ENCODE results near the gene COQ3.

COQ3 gene, protein sequence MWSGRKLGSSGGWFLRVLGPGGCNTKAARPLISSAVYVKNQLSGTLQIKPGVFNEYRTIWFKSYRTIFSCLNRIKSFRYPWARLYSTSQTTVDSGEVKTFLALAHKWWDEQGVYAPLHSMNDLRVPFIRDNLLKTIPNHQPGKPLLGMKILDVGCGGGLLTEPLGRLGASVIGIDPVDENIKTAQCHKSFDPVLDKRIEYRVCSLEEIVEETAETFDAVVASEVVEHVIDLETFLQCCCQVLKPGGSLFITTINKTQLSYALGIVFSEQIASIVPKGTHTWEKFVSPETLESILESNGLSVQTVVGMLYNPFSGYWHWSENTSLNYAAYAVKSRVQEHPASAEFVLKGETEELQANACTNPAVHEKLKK

DNA sequence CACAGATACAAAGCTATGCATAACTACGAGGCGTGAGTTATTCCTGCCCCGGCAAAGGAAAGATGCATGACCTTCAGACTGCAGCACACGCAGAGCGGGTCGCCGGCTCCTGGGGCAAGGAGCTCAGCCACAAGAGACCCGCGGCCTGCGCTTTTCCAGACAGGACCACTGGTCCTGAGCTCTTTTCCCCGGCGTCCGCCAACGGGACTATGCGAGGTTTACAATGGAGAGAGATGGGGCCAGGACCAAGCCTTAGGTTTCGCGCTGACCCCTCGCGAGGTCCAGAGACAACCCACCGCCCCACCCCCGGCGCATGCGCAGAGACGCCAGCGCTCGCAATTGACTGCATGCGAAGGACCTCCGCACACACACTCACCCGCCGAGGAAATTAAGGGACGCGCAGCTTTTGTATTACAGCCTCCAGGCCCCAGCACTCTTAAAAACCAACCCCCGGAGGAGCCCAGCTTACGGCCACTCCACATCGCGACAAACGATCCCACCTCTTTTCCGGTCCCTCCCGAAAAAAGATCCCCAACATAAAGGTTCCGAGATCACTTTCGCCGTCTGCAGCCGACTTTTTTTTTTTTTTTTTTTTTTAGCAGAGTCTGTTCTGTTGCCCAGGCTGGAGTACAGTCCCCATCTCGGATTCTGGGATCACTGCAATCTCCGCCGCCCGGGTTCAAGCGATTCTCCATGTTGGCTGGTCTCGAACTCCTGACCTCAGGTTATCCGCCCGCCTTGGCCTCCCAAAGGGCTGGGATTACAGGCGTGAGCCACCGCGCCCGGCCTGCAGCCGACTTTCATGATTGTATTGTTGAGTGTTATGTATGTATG is at the start of gene COQ3:
Gene COQ3, minus strand, starts transcription at position 498 of the 834 bp plus-strand sequence. Its CDS starts 16 bp downstream, at position 482.
- H3K27ac ChIP-seq (ENCODE audit: low read depth, low read length), result peak within 1 kb of the TSS; percentile 87
- H3K27me3 ChIP-seq (ENCODE audit: control insufficient read depth in 1 of 2, insufficient read depth in 2 of 2, low read length in 2 of 2), result no peaks in the 10 kb centered on the region
- H3K4me3 ChIP-seq (ENCODE audit: low read depth in 1 of 2, low read length in 2 of 2), result peak within 1 kb of the TSS; percentile 80 to 88
- H3K36me3 ChIP-seq (ENCODE audit: insufficient read depth, low read length), result peaks cover 7% of the 10 kb centered on the region
- no peaks in the 10 kb centered on the region for H3K9me3 ChIP-seq (ENCODE audit: low read length)
- peak within 1 kb of the TSS; percentile 60 for H3K9ac ChIP-seq (ENCODE audit: low read length)
- H3K4me1 ChIP-seq (ENCODE audit: insufficient read depth, low read length), result peaks cover 5% of the 10 kb centered on the region

DNA sequence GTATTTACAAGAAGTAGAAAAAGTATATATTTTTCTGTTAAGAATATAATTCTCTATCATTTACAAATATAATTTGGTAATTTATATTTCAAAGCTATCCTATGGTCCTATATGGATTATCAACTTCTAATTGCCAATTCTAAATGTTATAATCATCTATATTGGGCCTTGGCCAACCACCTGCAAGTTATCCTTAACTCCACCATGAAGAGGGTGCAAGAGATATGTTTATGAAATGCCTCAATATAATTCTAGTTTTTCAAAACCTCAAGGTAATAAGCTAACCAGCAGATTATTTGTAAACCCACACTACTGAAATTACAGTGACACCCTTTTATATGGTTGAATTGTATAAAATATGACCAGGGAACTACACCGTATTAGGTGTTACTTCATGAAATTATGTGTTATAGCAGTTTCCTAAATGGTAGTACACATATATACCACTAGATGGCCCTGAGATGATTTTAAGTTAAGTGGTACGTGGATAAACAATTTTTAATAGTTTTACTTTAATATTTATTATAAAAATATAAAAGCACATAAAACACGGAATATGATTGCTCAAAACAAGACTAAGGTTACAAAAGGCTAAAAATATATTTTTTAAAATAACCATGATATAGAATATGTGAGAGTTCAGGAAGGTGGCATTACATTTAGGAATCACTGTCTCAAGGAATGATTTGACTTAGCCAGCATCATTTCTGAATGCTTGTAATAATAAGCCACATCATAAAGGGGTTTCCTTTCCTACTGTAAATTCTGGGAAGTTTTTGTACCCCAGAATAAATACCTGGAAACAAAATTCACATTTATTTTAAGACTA is 40.9 kb upstream of the COQ3 start:
- Histone ChIP-seq H3K9ac (ENCODE audit: low read length) (no peak overlapping the region), H3K27ac (ENCODE audit: low read depth, low read length) (no peak overlapping the region), H3K27me3 (ENCODE audit: control insufficient read depth in 1 of 2, insufficient read depth in 2 of 2, low read length in 2 of 2) (no peaks in the 10 kb centered on the region), H3K9me3 (ENCODE audit: low read length) (no peaks in the 10 kb centered on the region), H3K36me3 (ENCODE audit: insufficient read depth, low read length) (peaks cover 6% of the 10 kb centered on the region), H3K4me1 (ENCODE audit: insufficient read depth, low read length) (no peaks in the 10 kb centered on the region), H3K4me3 (ENCODE audit: low read depth in 1 of 2, low read length in 2 of 2) (no peak overlapping the region)

DNA sequence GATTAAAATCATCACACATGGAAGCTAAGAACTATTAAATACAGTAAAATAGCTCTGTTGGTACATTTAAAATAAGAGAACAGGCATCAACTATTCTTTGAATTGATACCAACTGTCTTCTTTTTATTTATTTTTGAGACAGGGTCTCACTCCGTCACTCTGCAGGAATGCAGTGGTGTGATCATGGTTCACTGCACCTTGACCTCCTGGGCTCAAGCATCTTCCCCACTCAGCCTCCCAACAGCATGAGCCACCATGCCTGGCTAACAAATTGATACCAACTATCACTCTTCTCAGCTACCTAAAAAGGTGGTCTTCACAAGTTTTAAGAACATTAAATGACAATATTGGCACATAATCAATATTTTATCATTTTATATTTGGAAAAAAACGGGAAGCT is 38.9 kb upstream of the COQ3 start:
- no peaks in the 10 kb centered on the region for H3K27me3 ChIP-seq (ENCODE audit: control insufficient read depth in 1 of 2, insufficient read depth in 2 of 2, low read length in 2 of 2)
- peaks cover 6% of the 10 kb centered on the region for H3K36me3 ChIP-seq (ENCODE audit: insufficient read depth, low read length)
- no peak overlapping the region for H3K4me3 ChIP-seq (ENCODE audit: low read depth in 1 of 2, low read length in 2 of 2)

DNA sequence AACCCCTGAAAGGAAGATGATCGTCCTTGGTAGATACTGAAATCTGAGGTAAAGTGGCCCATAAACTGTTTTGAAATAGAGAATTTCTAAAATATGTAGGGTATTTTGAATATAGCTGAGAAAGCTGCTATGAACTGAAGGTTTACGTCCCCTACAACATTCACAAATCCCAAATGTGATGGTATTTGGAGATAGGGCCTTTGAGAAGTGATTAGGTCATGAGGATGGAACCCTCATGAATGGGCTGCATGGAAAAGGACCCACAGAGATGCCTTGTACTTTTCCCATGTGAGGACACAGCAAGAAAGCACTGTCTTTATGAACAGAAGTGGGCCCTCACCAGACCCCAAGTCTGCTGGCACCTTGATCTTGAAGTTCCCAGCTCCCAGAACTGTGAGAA is 37.9 kb upstream of the COQ3 start:
- H3K27ac ChIP-seq (ENCODE audit: low read depth, low read length), result no peak overlapping the region
- H3K27me3 ChIP-seq (ENCODE audit: control insufficient read depth in 1 of 2, insufficient read depth in 2 of 2, low read length in 2 of 2), result no peaks in the 10 kb centered on the region
- H3K4me1 ChIP-seq (ENCODE audit: insufficient read depth, low read length), result peaks cover 11% of the 10 kb centered on the region
- peaks cover 6% of the 10 kb centered on the region for H3K36me3 ChIP-seq (ENCODE audit: insufficient read depth, low read length)
- H3K9ac ChIP-seq (ENCODE audit: low read length), result no peak overlapping the region
- H3K9me3 ChIP-seq (ENCODE audit: low read length), result no peaks in the 10 kb centered on the region
- no peak overlapping the region for H3K4me3 ChIP-seq (ENCODE audit: low read depth in 1 of 2, low read length in 2 of 2)

More for the DNA sequence above, 38.9 kb upstream of the COQ3 start:
- no peaks in the 10 kb centered on the region for H3K9me3 ChIP-seq (ENCODE audit: low read length)
- H3K4me1 ChIP-seq (ENCODE audit: insufficient read depth, low read length), result peaks cover 1% of the 10 kb centered on the region
- H3K27ac ChIP-seq (ENCODE audit: low read depth, low read length), result no peak overlapping the region
- no peak overlapping the region for H3K9ac ChIP-seq (ENCODE audit: low read length)

DNA sequence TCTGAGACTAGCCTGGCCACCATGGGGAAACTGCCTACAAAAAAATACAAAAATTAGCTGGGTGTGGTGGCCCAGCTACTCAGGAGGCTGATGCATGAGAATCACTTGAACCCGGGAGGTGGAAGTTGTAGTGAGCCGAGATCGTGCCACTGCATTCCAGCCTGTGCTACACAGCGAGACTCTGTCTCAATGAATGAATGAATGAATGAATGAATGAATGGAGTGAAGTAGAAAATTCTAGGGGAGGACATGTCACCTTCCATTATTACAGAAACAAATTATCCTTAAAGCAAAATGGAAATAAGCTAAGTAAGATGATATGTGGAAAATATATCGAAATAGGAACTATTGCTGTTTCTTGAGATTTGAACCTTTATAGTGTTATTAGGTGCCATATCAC is 34.0 kb upstream of the COQ3 start:
- Histone ChIP-seq H3K36me3 (ENCODE audit: insufficient read depth, low read length) (peaks cover 6% of the 10 kb centered on the region), H3K4me1 (ENCODE audit: insufficient read depth, low read length) (peaks cover 31% of the 10 kb centered on the region), H3K9me3 (ENCODE audit: low read length) (no peaks in the 10 kb centered on the region), H3K27me3 (ENCODE audit: control insufficient read depth in 1 of 2, insufficient read depth in 2 of 2, low read length in 2 of 2) (no peaks in the 10 kb centered on the region), H3K4me3 (ENCODE audit: low read depth in 1 of 2, low read length in 2 of 2) (no peak overlapping the region), H3K9ac (ENCODE audit: low read length) (no peak overlapping the region), H3K27ac (ENCODE audit: low read depth, low read length) (no peak overlapping the region)

DNA sequence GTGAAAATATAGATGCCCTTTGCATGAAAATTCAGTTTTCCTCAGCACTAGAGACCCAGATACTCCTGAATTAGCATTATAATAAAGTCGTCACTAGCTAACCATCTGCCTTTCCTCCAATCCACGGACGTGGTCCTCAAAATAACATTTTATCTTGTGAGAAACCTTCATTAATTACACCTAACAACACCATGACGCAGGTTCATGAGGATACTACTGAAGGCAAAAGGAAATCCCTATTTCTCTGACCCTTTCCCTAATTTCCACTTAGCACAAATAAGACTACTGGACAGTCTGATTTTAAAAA is 32.4 kb upstream of the COQ3 start:
- H3K9me3 ChIP-seq (ENCODE audit: low read length), result no peaks in the 10 kb centered on the region
- peak overlapping the region; percentile 99 for H3K9ac ChIP-seq (ENCODE audit: low read length)
- H3K27me3 ChIP-seq (ENCODE audit: control insufficient read depth in 1 of 2, insufficient read depth in 2 of 2, low read length in 2 of 2), result no peaks in the 10 kb centered on the region
- peak overlapping the region; percentile 51 to 91 for H3K4me3 ChIP-seq (ENCODE audit: low read depth in 1 of 2, low read length in 2 of 2)
- peaks cover 47% of the 10 kb centered on the region for H3K4me1 ChIP-seq (ENCODE audit: insufficient read depth, low read length)
- H3K36me3 ChIP-seq (ENCODE audit: insufficient read depth, low read length), result no peaks in the 10 kb centered on the region
- H3K27ac ChIP-seq (ENCODE audit: low read depth, low read length), result peak overlapping the region; percentile 97

DNA sequence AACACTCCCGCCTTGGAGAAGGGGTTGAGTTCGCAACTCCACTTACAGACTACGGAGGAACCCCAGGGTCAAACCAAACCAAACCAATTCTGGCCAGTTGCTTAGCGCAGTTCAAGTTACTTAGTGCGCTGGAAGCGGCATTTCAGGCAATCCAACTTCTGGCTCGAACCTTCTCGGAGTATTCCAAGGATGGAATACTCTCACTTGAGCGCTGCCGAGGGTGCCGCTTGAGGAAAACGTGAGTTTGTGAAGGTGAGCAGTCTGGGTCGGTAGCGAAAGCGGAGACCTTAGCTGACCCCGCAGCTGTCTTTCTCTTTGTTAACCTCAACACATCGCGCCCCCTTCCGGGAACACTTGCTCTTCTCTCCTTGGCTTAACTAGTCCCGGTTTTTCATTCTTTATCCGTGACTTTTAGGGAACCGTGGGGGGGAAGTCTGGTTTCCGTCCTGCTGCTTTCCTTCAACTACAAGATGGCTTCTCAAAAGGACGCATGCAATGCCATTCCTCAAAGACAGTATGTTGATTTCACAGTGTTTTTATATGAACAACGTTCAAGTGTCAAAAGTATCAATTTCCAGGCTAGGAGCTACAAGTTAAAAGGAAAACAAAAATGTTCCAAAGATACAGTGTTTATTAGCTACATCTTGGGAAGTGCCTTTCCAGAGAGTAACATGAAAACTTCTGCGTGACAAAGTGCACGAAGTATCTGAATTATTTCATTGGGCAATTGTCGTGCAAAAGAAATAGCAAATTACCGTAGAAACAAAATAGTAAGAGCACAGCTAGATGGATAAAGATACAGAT is 31.9 kb upstream of the COQ3 start:
- Histone ChIP-seq H3K9me3 (ENCODE audit: low read length) (no peaks in the 10 kb centered on the region), H3K27me3 (ENCODE audit: control insufficient read depth in 1 of 2, insufficient read depth in 2 of 2, low read length in 2 of 2) (no peaks in the 10 kb centered on the region), H3K36me3 (ENCODE audit: insufficient read depth, low read length) (no peaks in the 10 kb centered on the region), H3K4me1 (ENCODE audit: insufficient read depth, low read length) (peaks cover 51% of the 10 kb centered on the region), H3K27ac (ENCODE audit: low read depth, low read length) (peak overlapping the region; percentile 97), H3K4me3 (ENCODE audit: low read depth in 1 of 2, low read length in 2 of 2) (peak overlapping the region; percentile 51 to 91), H3K9ac (ENCODE audit: low read length) (peak overlapping the region; percentile 99)

DNA sequence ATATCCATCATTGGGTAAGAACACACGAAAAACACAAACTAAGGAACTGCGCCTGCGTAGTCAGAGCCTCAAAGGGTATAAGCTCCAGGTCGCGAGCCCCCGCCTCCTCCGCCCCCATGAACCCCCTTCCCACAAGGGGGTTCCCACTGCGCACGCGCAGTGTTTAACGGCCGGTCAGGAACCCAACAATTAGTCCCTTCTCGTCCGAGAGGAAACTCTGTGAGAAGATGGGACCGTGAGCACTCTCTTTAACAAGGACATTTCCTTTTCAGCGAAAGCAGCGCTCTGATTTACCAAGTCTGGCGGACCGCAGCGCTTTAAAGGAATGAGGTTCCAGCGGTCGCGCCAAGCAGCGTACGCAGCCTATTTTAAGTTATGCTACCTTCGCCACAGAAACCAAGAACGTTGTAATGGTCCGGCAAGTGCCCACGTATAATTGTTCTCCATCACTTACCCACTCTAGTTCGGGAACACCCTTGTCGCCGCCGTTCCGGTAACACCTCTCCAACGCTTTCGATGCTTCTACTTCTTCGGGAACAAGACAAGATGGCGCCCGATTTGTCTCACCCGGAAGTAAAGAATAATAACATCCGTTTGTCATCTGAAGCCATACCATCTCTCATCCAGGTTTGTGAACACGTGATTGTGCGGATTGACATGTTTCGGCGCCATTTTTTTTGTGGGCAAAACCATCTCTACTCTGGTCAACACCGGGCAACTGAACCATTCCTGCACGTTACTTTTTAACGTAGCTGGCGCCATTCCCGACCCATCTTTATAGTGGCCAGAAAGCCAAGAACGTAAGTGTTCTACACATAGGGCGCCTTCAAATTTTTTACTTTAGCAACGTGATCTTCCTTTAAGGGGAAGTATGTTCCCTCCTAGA is 31.0 kb upstream of the COQ3 start, which contains the start of gene PNISR:
Gene PNISR, minus strand, starts transcription at position 548 of the 886 bp plus-strand sequence. CDS start 10,649 bp downstream, outside the sequence.
- Histone ChIP-seq H3K27me3 (ENCODE audit: control insufficient read depth in 1 of 2, insufficient read depth in 2 of 2, low read length in 2 of 2) (no peaks in the 10 kb centered on the region), H3K27ac (ENCODE audit: low read depth, low read length) (peak within 1 kb of the TSS; percentile 97), H3K9ac (ENCODE audit: low read length) (peak within 1 kb of the TSS; percentile 99), H3K4me3 (ENCODE audit: low read depth in 1 of 2, low read length in 2 of 2) (peak within 1 kb of the TSS; percentile 85 to 91), H3K36me3 (ENCODE audit: insufficient read depth, low read length) (no peaks in the 10 kb centered on the region), H3K9me3 (ENCODE audit: low read length) (no peaks in the 10 kb centered on the region), H3K4me1 (ENCODE audit: insufficient read depth, low read length) (peaks cover 58% of the 10 kb centered on the region)

DNA sequence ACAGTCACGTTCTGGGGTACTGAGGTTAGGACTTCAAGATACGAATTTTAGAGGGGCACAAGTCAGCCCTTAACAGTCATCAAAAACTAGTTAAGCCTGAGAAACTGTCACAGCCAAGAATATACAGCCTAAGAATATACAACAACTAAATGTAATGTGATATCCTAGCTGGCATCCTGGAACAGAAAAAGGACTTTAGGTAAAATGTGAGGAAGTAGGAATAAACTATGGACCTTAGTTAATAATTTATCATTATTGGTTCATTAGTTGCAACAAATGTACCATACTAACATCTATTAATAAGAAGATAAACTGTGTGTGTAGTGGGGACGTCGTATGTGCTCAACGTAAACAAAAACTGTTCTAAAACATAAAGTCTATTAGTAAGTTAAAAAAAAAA is 30.0 kb upstream of the COQ3 start:
- Histone ChIP-seq H3K36me3 (ENCODE audit: insufficient read depth, low read length) (no peaks in the 10 kb centered on the region), H3K4me3 (ENCODE audit: low read depth in 1 of 2, low read length in 2 of 2) (peak overlapping the region; percentile 85 to 91), H3K27ac (ENCODE audit: low read depth, low read length) (peak overlapping the region; percentile 97)

DNA sequence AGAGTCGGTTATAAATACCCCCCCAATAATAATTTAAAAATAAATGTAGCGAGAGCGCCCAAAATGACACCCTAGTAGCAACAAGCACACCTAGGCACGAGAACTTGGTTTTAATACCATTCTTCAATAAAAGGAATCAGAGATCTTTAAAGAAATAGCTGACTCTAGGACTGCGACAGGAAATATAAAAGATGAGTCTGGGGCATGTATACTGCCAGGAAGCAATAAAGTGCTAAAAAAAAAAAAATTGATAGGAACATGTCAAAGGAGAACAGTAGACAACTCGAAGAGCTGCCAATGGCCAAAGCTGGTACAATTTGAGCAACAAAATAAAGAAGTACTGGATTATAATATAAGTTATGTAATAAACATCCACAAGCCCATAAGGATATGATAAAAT is 28.9 kb upstream of the COQ3 start:
- Histone ChIP-seq H3K27ac (ENCODE audit: low read depth, low read length) (no peak overlapping the region), H3K4me1 (ENCODE audit: insufficient read depth, low read length) (peaks cover 61% of the 10 kb centered on the region), H3K9me3 (ENCODE audit: low read length) (no peaks in the 10 kb centered on the region), H3K9ac (ENCODE audit: low read length) (no peak overlapping the region), H3K27me3 (ENCODE audit: control insufficient read depth in 1 of 2, insufficient read depth in 2 of 2, low read length in 2 of 2) (no peaks in the 10 kb centered on the region), H3K36me3 (ENCODE audit: insufficient read depth, low read length) (no peaks in the 10 kb centered on the region), H3K4me3 (ENCODE audit: low read depth in 1 of 2, low read length in 2 of 2) (no peak overlapping the region)

More for the DNA sequence above, 30.0 kb upstream of the COQ3 start:
- H3K27me3 ChIP-seq (ENCODE audit: control insufficient read depth in 1 of 2, insufficient read depth in 2 of 2, low read length in 2 of 2), result no peaks in the 10 kb centered on the region
- H3K4me1 ChIP-seq (ENCODE audit: insufficient read depth, low read length), result peaks cover 59% of the 10 kb centered on the region
- H3K9me3 ChIP-seq (ENCODE audit: low read length), result no peaks in the 10 kb centered on the region
- H3K9ac ChIP-seq (ENCODE audit: low read length), result peak overlapping the region; percentile 99

Data from muscle layer of colon (tissue), 2 donors.